ENCODE data around the gene XIRP1.

DNA sequence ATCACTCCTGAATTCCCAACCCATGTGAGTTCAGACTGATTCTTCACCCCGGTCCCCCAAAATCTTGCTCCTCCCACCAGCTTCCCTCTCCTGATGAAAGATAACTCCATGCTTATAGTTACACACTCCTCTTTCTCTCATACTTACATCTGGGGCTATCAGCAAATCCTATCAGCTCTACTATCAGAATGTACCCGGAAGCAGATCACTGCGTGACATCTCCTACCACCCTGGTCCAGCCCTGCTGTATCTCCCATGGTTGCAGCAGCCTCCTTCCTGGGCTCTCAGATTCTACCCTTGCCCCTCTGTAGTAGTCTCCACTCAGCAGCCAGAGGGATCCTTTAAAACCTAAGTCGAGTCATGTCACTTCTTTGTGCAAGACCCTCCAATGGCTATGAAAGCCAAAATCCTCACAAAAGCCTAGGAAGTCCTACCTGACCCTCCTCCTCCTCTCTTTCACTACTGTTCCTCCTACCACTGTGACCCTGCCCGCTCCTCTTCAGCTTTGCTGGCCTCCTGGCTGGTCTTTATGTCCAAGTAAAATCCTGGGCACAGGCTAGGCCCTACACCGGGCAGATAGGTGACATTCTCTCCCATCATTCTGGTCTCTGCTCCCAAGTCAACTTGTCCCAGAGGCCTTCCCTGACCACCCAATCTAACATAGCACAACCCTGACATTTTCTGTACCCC, 16.2 kb downstream of the XIRP1 start:
- TF ChIP-seq, protein P1, sequence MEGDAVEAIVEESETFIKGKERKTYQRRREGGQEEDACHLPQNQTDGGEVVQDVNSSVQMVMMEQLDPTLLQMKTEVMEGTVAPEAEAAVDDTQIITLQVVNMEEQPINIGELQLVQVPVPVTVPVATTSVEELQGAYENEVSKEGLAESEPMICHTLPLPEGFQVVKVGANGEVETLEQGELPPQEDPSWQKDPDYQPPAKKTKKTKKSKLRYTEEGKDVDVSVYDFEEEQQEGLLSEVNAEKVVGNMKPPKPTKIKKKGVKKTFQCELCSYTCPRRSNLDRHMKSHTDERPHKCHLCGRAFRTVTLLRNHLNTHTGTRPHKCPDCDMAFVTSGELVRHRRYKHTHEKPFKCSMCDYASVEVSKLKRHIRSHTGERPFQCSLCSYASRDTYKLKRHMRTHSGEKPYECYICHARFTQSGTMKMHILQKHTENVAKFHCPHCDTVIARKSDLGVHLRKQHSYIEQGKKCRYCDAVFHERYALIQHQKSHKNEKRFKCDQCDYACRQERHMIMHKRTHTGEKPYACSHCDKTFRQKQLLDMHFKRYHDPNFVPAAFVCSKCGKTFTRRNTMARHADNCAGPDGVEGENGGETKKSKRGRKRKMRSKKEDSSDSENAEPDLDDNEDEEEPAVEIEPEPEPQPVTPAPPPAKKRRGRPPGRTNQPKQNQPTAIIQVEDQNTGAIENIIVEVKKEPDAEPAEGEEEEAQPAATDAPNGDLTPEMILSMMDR (IDR thresholded peaks at IDR 0.05): no peak
- no peak for TF ChIP-seq POLR2A (IDR thresholded peaks at IDR 0.05)

All from Peyer's patch (tissue), 4 donors.